ENCODE results near the gene RREB1. TPM values are rescaled to one million over a fixed set of nuclear protein-coding genes. Genes with fewer than 3 reads are reported as not detected.
A peak's percentile ranks its signal among the peaks of the same experiment; 100 is the strongest.

The RREB1 gene
- polyA plus RNA-seq, 2 of the 4 experiments (the other 2 are of a cell fraction) = 2.2 to 5.0 TPM

DNA sequence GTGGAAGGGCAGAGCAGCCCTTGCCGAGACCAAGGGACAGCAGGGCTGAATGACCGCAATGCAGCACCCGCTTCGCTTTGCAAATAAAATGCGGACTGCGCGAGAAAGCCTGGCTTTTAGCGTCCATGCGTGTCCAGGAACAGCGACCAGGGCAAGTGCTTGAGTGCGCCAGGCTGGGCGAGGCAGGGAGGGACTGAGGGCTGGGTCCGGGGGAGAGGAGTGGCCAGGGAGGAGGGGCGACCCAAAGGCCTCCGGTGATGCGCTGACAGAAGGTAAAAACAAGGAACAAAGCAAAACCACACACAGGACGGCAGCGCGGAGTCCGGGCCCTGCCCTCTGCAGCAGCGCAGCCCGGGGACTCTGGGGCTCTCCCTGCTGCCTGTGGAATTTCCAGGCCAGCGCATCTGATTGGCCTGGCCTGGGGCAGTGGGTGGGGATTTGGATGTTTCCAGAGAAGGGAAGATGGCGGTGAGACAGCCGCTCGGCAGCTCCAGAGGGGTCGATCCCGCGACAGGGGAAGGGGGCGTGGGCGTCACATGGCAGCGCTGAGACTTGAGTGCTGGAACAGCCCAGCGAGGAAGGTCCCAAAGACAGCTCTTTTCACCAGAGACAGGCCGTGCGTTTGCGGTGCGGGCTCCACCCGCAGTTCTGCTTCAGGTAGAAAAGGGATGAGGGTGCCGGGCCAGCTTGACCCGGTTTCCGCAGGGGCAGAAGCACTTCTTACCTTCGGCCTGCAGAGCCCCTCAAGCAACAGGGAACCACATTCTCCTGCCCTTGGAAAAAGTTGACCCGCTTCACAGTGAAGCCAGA, 153.5 kb downstream of the RREB1 start (continued):
- TF ChIP-seq, protein P1, sequence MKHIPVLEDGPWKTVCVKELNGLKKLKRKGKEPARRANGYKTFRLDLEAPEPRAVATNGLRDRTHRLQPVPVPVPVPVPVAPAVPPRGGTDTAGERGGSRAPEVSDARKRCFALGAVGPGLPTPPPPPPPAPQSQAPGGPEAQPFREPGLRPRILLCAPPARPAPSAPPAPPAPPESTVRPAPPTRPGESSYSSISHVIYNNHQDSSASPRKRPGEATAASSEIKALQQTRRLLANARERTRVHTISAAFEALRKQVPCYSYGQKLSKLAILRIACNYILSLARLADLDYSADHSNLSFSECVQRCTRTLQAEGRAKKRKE (CRISPR knock-in tag; IDR thresholded peaks at IDR 0.05; ENCODE audit: low read depth) = no peak
- TF ChIP-seq, protein P2, sequence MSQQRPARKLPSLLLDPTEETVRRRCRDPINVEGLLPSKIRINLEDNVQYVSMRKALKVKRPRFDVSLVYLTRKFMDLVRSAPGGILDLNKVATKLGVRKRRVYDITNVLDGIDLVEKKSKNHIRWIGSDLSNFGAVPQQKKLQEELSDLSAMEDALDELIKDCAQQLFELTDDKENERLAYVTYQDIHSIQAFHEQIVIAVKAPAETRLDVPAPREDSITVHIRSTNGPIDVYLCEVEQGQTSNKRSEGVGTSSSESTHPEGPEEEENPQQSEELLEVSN (IDR thresholded peaks at IDR 0.05; ENCODE audit: borderline replicate concordance, low read depth) = no peak

DNA sequence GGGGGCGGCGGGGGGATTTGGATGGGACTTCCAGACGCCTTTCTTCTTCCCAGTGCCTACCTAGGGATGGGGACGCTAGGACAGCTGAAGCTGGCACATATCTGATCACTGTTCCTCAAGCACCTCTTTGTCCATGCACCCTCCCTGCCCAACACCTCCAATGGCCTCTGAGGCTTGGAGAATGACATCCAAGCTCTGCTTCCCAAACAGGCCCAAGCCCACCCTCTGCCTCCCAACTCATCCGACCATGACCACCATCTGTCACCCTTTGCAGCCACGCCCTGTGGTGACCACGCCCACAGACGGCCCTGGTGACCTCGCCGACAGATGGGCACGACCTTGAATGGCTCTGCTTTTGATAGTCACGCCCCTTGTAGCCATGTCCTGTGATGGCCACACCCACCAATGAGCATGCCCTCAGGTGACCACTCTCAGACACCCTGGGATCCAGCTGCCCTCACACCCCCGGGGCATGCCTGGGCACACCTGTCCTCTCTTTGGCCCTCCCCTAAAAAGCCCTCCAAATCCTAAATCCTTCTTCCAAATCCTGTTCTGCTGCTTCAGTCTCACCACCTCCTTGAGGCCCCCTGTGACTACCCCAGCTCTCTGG, 154.2 kb downstream of the RREB1 start:
- H3K4me1 ChIP-seq = peaks cover 13% of the 10 kb centered on the region
- H3K4me3 ChIP-seq = peak overlapping the region; percentile 56
- FAIRE-seq (no peak), DNase-seq (ENCODE audit: low read depth in 1 of 2, low spot score in 1 of 2) (peak; percentile 9 to 50), ATAC-seq (peak; percentile 17 to 32; a peak in 4 of 6 replicates)
- 27% methylated on average over 11 of the region's 13 CpGs for WGBS (ENCODE audit: missing lambda C conversion rate)
- ChIA-PET CTCF (interaction anchor here (1.4 to 4.2 kb wide), 2 partner anchors 13 to 538 kb away, joined by 4 to 12 read pairs; no protein-coding TSS in a partner anchor), POLR2A (no interaction called here)
- peak overlapping the region; percentile 71 to 89 for H3K27ac ChIP-seq
- TF ChIP-seq ZC3H11A (IDR thresholded peaks at IDR 0.05) (no peak), NFE2L2 (conservative IDR thresholded peaks at IDR 0.05; ENCODE audit: low read length) (no peak), RFX5 (IDR thresholded peaks at IDR 0.05) (no peak), MAFK (IDR thresholded peaks at IDR 0.05; ENCODE audit: partially characterized antibody) (no peak), ZNF302 (CRISPR knock-in tag; IDR thresholded peaks at IDR 0.05) (no peak), ZSCAN20 (CRISPR knock-in tag; IDR thresholded peaks at IDR 0.05) (no peak), CEBPB (IDR thresholded peaks at IDR 0.05) (no peak), BHLHE40 (IDR thresholded peaks at IDR 0.05; ENCODE audit: low read depth, low read length) (no peak), NR3C1 (IDR thresholded peaks at IDR 0.05) (no peak), HOXB13 (CRISPR knock-in tag; IDR thresholded peaks at IDR 0.05; ENCODE audit: low read depth) (no peak), TFCP2L1 (CRISPR knock-in tag; IDR thresholded peaks at IDR 0.05) (no peak), HOXB5 (CRISPR knock-in tag; IDR thresholded peaks at IDR 0.05) (no peak), FOXS1 (CRISPR knock-in tag; IDR thresholded peaks at IDR 0.05) (no peak), GATA3 (IDR thresholded peaks at IDR 0.05; ENCODE audit: borderline replicate concordance) (no peak), NPAS2 (CRISPR knock-in tag; IDR thresholded peaks at IDR 0.05; ENCODE audit: borderline replicate concordance) (no peak)
- TF ChIP-seq, protein P3, sequence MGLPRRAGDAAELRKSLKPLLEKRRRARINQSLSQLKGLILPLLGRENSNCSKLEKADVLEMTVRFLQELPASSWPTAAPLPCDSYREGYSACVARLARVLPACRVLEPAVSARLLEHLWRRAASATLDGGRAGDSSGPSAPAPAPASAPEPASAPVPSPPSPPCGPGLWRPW (IDR thresholded peaks at IDR 0.05) = no peak
- TF ChIP-seq, protein P4, sequence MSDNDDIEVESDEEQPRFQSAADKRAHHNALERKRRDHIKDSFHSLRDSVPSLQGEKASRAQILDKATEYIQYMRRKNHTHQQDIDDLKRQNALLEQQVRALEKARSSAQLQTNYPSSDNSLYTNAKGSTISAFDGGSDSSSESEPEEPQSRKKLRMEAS (IDR thresholded peaks at IDR 0.05) = no peak
- TF ChIP-seq, protein P5, sequence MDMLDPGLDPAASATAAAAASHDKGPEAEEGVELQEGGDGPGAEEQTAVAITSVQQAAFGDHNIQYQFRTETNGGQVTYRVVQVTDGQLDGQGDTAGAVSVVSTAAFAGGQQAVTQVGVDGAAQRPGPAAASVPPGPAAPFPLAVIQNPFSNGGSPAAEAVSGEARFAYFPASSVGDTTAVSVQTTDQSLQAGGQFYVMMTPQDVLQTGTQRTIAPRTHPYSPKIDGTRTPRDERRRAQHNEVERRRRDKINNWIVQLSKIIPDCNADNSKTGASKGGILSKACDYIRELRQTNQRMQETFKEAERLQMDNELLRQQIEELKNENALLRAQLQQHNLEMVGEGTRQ (IDR thresholded peaks at IDR 0.05) = no peak
- TF ChIP-seq, protein P6, sequence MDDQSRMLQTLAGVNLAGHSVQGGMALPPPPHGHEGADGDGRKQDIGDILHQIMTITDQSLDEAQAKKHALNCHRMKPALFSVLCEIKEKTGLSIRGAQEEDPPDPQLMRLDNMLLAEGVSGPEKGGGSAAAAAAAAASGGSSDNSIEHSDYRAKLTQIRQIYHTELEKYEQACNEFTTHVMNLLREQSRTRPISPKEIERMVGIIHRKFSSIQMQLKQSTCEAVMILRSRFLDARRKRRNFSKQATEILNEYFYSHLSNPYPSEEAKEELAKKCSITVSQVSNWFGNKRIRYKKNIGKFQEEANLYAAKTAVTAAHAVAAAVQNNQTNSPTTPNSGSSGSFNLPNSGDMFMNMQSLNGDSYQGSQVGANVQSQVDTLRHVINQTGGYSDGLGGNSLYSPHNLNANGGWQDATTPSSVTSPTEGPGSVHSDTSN (IDR thresholded peaks at IDR 0.05) = no peak
- H3K9me3 ChIP-seq = no peaks in the 10 kb centered on the region
- peak overlapping the region; percentile 94 for H3K4me2 ChIP-seq
